ENCODE data around the gene NUDT3.

GRCh38 chr6:34302929-34303328, 89.5 kb downstream of the NUDT3 start:
- TF ChIP-seq GATA2 (CRISPR knock-in tag; IDR thresholded peaks at IDR 0.05) (no peak), CTCF (IDR thresholded peaks at IDR 0.05) (no peak), CHD2 (IDR thresholded peaks at IDR 0.05; ENCODE audit: low read length, partially characterized antibody) (no peak), MEF2A (IDR thresholded peaks at IDR 0.05; ENCODE audit: borderline replicate concordance, low read depth) (no peak), JUND (IDR thresholded peaks at IDR 0.05) (no peak)
- TF ChIP-seq, protein P1, sequence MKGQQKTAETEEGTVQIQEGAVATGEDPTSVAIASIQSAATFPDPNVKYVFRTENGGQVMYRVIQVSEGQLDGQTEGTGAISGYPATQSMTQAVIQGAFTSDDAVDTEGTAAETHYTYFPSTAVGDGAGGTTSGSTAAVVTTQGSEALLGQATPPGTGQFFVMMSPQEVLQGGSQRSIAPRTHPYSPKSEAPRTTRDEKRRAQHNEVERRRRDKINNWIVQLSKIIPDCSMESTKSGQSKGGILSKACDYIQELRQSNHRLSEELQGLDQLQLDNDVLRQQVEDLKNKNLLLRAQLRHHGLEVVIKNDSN (IDR thresholded peaks at IDR 0.05; ENCODE audit: borderline replicate concordance, low read depth), result no peak
- TF ChIP-seq, protein P2, sequence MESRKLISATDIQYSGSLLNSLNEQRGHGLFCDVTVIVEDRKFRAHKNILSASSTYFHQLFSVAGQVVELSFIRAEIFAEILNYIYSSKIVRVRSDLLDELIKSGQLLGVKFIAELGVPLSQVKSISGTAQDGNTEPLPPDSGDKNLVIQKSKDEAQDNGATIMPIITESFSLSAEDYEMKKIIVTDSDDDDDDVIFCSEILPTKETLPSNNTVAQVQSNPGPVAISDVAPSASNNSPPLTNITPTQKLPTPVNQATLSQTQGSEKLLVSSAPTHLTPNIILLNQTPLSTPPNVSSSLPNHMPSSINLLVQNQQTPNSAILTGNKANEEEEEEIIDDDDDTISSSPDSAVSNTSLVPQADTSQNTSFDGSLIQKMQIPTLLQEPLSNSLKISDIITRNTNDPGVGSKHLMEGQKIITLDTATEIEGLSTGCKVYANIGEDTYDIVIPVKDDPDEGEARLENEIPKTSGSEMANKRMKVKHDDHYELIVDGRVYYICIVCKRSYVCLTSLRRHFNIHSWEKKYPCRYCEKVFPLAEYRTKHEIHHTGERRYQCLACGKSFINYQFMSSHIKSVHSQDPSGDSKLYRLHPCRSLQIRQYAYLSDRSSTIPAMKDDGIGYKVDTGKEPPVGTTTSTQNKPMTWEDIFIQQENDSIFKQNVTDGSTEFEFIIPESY (IDR thresholded peaks at IDR 0.05; ENCODE audit: borderline replicate concordance, low read depth), result no peak
